ENCODE measurements around the gene NCAPG2.

Gene NCAPG2

GRCh38 chr7:158733220-158733519 is 28.6 kb upstream of the NCAPG2 start:
- peaks cover 7% of the 10 kb centered on the region for H3K36me3 ChIP-seq (ENCODE audit: control insufficient read depth, insufficient read depth, low read length)
- DNase-seq (ENCODE audit: extremely low read depth, insufficient read length), result no peak
- no peak for TF ChIP-seq CTCF (IDR thresholded peaks at IDR 0.05; ENCODE audit: insufficient read depth, low read length, poor library complexity, severe bottlenecking)

GRCh38 chr7:158732494-158733219 is 28.1 kb upstream of the NCAPG2 start:
- DNase-seq (ENCODE audit: extremely low read depth, insufficient read length), result no peak
- no peaks in the 10 kb centered on the region for H3K27me3 ChIP-seq (replicated peaks; ENCODE audit: control insufficient read depth, insufficient read depth, low read length)
- H3K36me3 ChIP-seq (ENCODE audit: control insufficient read depth, insufficient read depth, low read length), result peaks cover 7% of the 10 kb centered on the region
- TF ChIP-seq CTCF (IDR thresholded peaks at IDR 0.05; ENCODE audit: insufficient read depth, low read length, poor library complexity, severe bottlenecking), result no peak
- no peak overlapping the region for H3K4me3 ChIP-seq (replicated peaks; ENCODE audit: low read depth, low read length)

More at GRCh38 chr7:158733220-158733519, 28.6 kb upstream of the NCAPG2 start:
- Histone ChIP-seq H3K27me3 (replicated peaks; ENCODE audit: control insufficient read depth, insufficient read depth, low read length) (no peaks in the 10 kb centered on the region), H3K4me3 (replicated peaks; ENCODE audit: low read depth, low read length) (no peak overlapping the region)

- peaks cover 5% of the 10 kb centered on the region for H3K36me3 ChIP-seq (ENCODE audit: control insufficient read depth, insufficient read depth, low read length)
Observed at GRCh38 chr7:158731761-158732160, 27.2 kb upstream of the NCAPG2 start.

GRCh38 chr7:158730383-158731346 is 26.1 kb upstream of the NCAPG2 start:
- Histone ChIP-seq H3K27me3 (replicated peaks; ENCODE audit: control insufficient read depth, insufficient read depth, low read length) (no peaks in the 10 kb centered on the region), H3K36me3 (ENCODE audit: control insufficient read depth, insufficient read depth, low read length) (peaks cover 5% of the 10 kb centered on the region), H3K4me3 (replicated peaks; ENCODE audit: low read depth, low read length) (no peak overlapping the region)
- TF ChIP-seq CTCF (IDR thresholded peaks at IDR 0.05; ENCODE audit: insufficient read depth, low read length, poor library complexity, severe bottlenecking), result no peak
- no peak for DNase-seq (ENCODE audit: extremely low read depth, insufficient read length)

More at GRCh38 chr7:158731761-158732160, 27.2 kb upstream of the NCAPG2 start:
- no peak for TF ChIP-seq CTCF (IDR thresholded peaks at IDR 0.05; ENCODE audit: insufficient read depth, low read length, poor library complexity, severe bottlenecking)
- no peaks in the 10 kb centered on the region for H3K27me3 ChIP-seq (replicated peaks; ENCODE audit: control insufficient read depth, insufficient read depth, low read length)
- no peak for DNase-seq (ENCODE audit: extremely low read depth, insufficient read length)
- no peak overlapping the region for H3K4me3 ChIP-seq (replicated peaks; ENCODE audit: low read depth, low read length)

GRCh38 chr7:158729646-158730382 is 25.2 kb upstream of the NCAPG2 start:
- no peak for DNase-seq (ENCODE audit: extremely low read depth, insufficient read length)

More at GRCh38 chr7:158729646-158730382, 25.2 kb upstream of the NCAPG2 start:
- Histone ChIP-seq H3K36me3 (ENCODE audit: control insufficient read depth, insufficient read depth, low read length) (peaks cover 5% of the 10 kb centered on the region), H3K4me3 (replicated peaks; ENCODE audit: low read depth, low read length) (no peak overlapping the region), H3K27me3 (replicated peaks; ENCODE audit: control insufficient read depth, insufficient read depth, low read length) (no peaks in the 10 kb centered on the region)
- no peak for TF ChIP-seq CTCF (IDR thresholded peaks at IDR 0.05; ENCODE audit: insufficient read depth, low read length, poor library complexity, severe bottlenecking)
